Right atrium auricular region (tissue), 2 donors: ENCODE data around the gene HSD17B12. TPM values are rescaled to one million over a fixed set of nuclear protein-coding genes. Genes with fewer than 3 reads are reported as not detected.

Experiments
- DNase-seq: peaks from one replicate; pipeline ENCODE4 v3.0.0-alpha.2; 2019; ENCODE audit warnings: low spot score
- H3K27ac ChIP-seq, 2 donors: fragments of 200-600 bp; sonication (generic); 1 replicate in 1 of 2; 2 replicates in 1 of 2; pipeline ENCODE4 v1.5.1; 2016 to 2019
- H3K27me3 ChIP-seq, 2 donors: fragments of 200-600 bp; sonication (generic); one replicate each; pipeline versions ENCODE4 v1.5.1 to v1.6.0; 2017 to 2019
- H3K36me3 ChIP-seq: fragments of 200-600 bp; sonication (generic); one replicate; pipeline ENCODE4 v1.5.1; 2016
- H3K4me1 ChIP-seq, 2 donors: fragments of 200-600 bp; sonication (generic); one replicate each; pipeline versions ENCODE4 v1.5.1 to v1.6.0; 2017 to 2019
- H3K4me3 ChIP-seq, 2 donors: fragments of 200-600 bp; sonication (generic); 1 replicate in 1 of 2; 2 replicates in 1 of 2; pipeline ENCODE4 v1.5.1; 2017 to 2019; ENCODE audit warnings: mild to moderate bottlenecking in 1 of 2, moderate library complexity in 1 of 2
- H3K9me3 ChIP-seq, 2 donors: fragments of 200-600 bp; sonication (generic); one replicate each; pipeline ENCODE4 v1.5.1; 2019
- CTCF ChIP-seq, 2 donors: fragments of 200-600 bp; sonication (generic); IDR thresholded peaks; one replicate each; pipeline ENCODE4 v1.5.1; 2019; ENCODE audit warnings: antibody characterized with exemption in 2 of 2
- total RNA-seq, 2 donors: library from RNA; depleted of rRNA; stranded (reverse); fragments of >200 nt; gene quantifications; one replicate each; pipeline ENCODE4 v1.1.0, GENCODE V29; 2016

The HSD17B12 gene
- total RNA-seq, 2 donors from 2014 or later, result 61.4 to 108 TPM

- no peak overlapping the region for H3K27ac ChIP-seq
- H3K36me3 ChIP-seq, result peaks cover 45% of the 10 kb centered on the region
- no peak for DNase-seq
- no peak overlapping the region for H3K4me3 ChIP-seq
- no peak for TF ChIP-seq CTCF (IDR thresholded peaks at IDR 0.05)
- H3K9me3 ChIP-seq, result no peaks in the 10 kb centered on the region
- H3K27me3 ChIP-seq, result no peaks in the 10 kb centered on the region
- peaks cover 0 to 14% of the 10 kb centered on the region in 2 donors for H3K4me1 ChIP-seq
Observed at GRCh38 chr11:43903078-43903477, 222.5 kb downstream of the HSD17B12 start.

- TF ChIP-seq CTCF (IDR thresholded peaks at IDR 0.05), result no peak
- Histone ChIP-seq H3K4me3 (no peak overlapping the region), H3K4me1 (peaks cover 0 to 14% of the 10 kb centered on the region in 2 donors), H3K27me3 (no peaks in the 10 kb centered on the region), H3K9me3 (no peaks in the 10 kb centered on the region), H3K36me3 (peaks cover 36% of the 10 kb centered on the region), H3K27ac (no peak overlapping the region)
- DNase-seq, result no peak
Observed at GRCh38 chr11:43903969-43904368, 223.4 kb downstream of the HSD17B12 start.

GRCh38 chr11:43904742-43905535 lies 224.4 kb downstream of the HSD17B12 start:
- H3K4me3 ChIP-seq, result no peak overlapping the region
- no peaks in the 10 kb centered on the region for H3K27me3 ChIP-seq
- no peaks in the 10 kb centered on the region for H3K9me3 ChIP-seq
- H3K27ac ChIP-seq, result peak overlapping the region; percentile 52 to 53
- peaks cover 34% of the 10 kb centered on the region for H3K36me3 ChIP-seq
- peaks cover 0 to 14% of the 10 kb centered on the region in 2 donors for H3K4me1 ChIP-seq
- no peak for TF ChIP-seq CTCF (IDR thresholded peaks at IDR 0.05)
- DNase-seq, result no peak

DNA sequence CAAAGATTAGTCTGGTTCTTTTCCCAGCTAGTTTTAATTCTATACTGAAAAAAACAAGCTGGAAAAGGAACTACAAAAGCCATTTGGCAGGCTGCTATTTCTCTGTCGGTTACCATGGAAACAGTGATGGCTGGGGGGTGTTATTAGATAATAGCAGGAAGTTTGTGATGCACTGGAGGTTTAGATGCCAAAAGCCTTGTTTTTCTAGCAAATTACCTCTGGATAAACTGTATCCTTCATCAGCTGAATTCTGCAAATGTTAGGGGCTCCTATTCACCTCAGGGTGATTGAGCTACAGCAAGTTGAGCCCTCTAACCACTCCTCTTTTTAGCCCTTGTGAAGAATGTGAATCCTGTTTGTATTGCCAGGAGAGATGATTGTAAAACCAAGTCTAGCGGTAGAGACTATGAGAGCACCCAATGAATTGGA lies 225.3 kb downstream of the HSD17B12 start:
- peaks cover 41% of the 10 kb centered on the region for H3K36me3 ChIP-seq
- H3K27ac ChIP-seq, result peak overlapping the region; percentile 52 to 53
- H3K9me3 ChIP-seq, result no peaks in the 10 kb centered on the region
- no peak for TF ChIP-seq CTCF (IDR thresholded peaks at IDR 0.05)
- no peaks in the 10 kb centered on the region for H3K27me3 ChIP-seq
- H3K4me3 ChIP-seq, result no peak overlapping the region
- DNase-seq, result no peak
- H3K4me1 ChIP-seq, result peaks cover 0 to 14% of the 10 kb centered on the region in 2 donors

Other genes with a start within 250 kb of the HSD17B12 start
- gene ALKBH3, start 200.1 kb downstream of the HSD17B12 start, total RNA-seq, result 10 to 100 TPM; 10.5 to 19.8 TPM